Esophagus muscularis mucosa (tissue), 4 donors: ENCODE measurements around the gene COL12A1. TPM values are rescaled to one million over a fixed set of nuclear protein-coding genes. Genes with fewer than 3 reads are reported as not detected.
"Not testable (repeated sequence)": the region's sequence is repeated elsewhere in the genome, so short reads cannot be mapped to it uniquely, and the experiment has no call there.

Source experiments
- DNase-seq: peaks from one replicate; pipeline ENCODE4 v3.0.0-alpha.2; 2017; ENCODE audit errors: extremely low spot score
- H3K27ac ChIP-seq, 4 donors: fragments of 200-600 bp; sonication (generic); replicated peaks in 1 of 4; 1 replicate in 3 of 4; 2 replicates in 1 of 4; pipeline ENCODE4 v1.5.1; 2016 to 2019; ENCODE audit warnings: mild to moderate bottlenecking in 1 of 4
- H3K27me3 ChIP-seq, 4 donors: fragments of 200-600 bp; sonication (generic); one replicate each; pipeline versions ENCODE4 v1.5.1 to v1.6.0; 2016 to 2019
- H3K36me3 ChIP-seq, 4 donors: fragments of 200-600 bp; sonication (generic); one replicate each; pipeline ENCODE4 v1.5.1; 2016 to 2019
- H3K4me1 ChIP-seq, 4 donors: fragments of 200-600 bp; sonication (generic); one replicate each; pipeline ENCODE4 v1.5.1; 2016 to 2019
- H3K4me3 ChIP-seq, 4 donors: fragments of 200-600 bp; sonication (generic); 1 replicate in 2 of 4; 2 replicates in 2 of 4; pipeline ENCODE4 v1.5.1; 2016 to 2019; ENCODE audit warnings: mild to moderate bottlenecking in 4 of 4, moderate library complexity in 1 of 4
- H3K9me3 ChIP-seq, 4 donors: fragments of 200-600 bp; sonication (generic); 1 replicate in 3 of 4; 2 replicates in 1 of 4; pipeline ENCODE4 v1.5.1; 2016 to 2019
- CTCF ChIP-seq, 3 experiments: fragments of 200-600 bp in 2 of 3; fragments of 450-650 bp in 1 of 3; sonication (generic) in 2 of 3; IDR thresholded peaks; one replicate each; pipeline ENCODE4 v1.5.1; 2017 to 2019; ENCODE audit warnings: antibody characterized with exemption in 3 of 3, mild to moderate bottlenecking in 2 of 3, moderate library complexity in 1 of 3
- EP300 ChIP-seq: sonication (generic); formaldehyde crosslinking; IDR thresholded peaks from one replicate; pipeline ENCODE4 v1.6.1; 2017; ENCODE audit warnings: antibody characterized with exemption
- POLR2A ChIP-seq: fragments of 450-650 bp; IDR thresholded peaks from one replicate; pipeline ENCODE4 v1.6.1; 2017; ENCODE audit warnings: antibody characterized with exemption, moderate library complexity, mild to moderate bottlenecking, low read depth
- POLR2AphosphoS5 ChIP-seq, 2 donors: sonication (generic); formaldehyde crosslinking; IDR thresholded peaks; one replicate each; pipeline ENCODE4 v1.6.1; 2017; ENCODE audit warnings: antibody characterized with exemption in 2 of 2
- WGBS: methylation state at CpG from one replicate; pipeline ENCODE4 v1.1.5; 2018; 5-methylcytosine and 5-hydroxymethylcytosine counted together
- intact Hi-C: fragments of 100-400 bp; cut with DNase I; formaldehyde crosslinking; loops from one replicate; pipeline ENCODE4 v1.15.1; 2023
- total RNA-seq, 4 donors: library from RNA; depleted of rRNA; stranded (reverse); fragments of >200 nt; gene quantifications; one replicate each; pipeline versions ENCODE4 v1.1.0 to v1.2.1, GENCODE V29; 2016

Gene COL12A1
- total RNA-seq, 4 donors from 2014 or later: 309 to 477 (median 376) TPM

GRCh38 chr6:75201901-75202672 lies 3.8 kb downstream of the COL12A1 start:
- Histone ChIP-seq H3K27me3 (peaks cover 0 to 11% (median 0%) of the 10 kb centered on the region in 4 donors), H3K4me3 (peak overlapping the region; percentile 74 to 85 (median 83)), H3K36me3 (no peaks in the 10 kb centered on the region), H3K27ac (peak overlapping the region; percentile 93 to 96 (median 94)), H3K9me3 (no peaks in the 10 kb centered on the region), H3K4me1 (peaks cover 32 to 93% (median 80%) of the 10 kb centered on the region in 4 donors)
- intact Hi-C loops: loop anchor here (5.0 to 10.0 kb wide), 3 partner anchors 85 to 597 kb away; no protein-coding TSS in a partner anchor
- 18% methylated on average over 14 of the region's 46 CpGs for WGBS
- DNase-seq: no peak
- TF ChIP-seq POLR2A: no peak
- peak; percentile 3 to 25 (median 4) for TF ChIP-seq CTCF (IDR thresholded peaks at IDR 0.05)
- peak; percentile 11 to 20 for TF ChIP-seq POLR2AphosphoS5 (IDR thresholded peaks at IDR 0.05)
- no peak for TF ChIP-seq EP300

GRCh38 chr6:75201021-75201420 lies 4.8 kb downstream of the COL12A1 start:
- Histone ChIP-seq H3K27me3 (peaks cover 0 to 7% (median 0%) of the 10 kb centered on the region in 4 donors), H3K27ac (peak overlapping the region; percentile 93 to 96 (median 94)), H3K9me3 (no peaks in the 10 kb centered on the region), H3K4me1 (peaks cover 22 to 83% (median 74%) of the 10 kb centered on the region in 4 donors), H3K36me3 (no peaks in the 10 kb centered on the region), H3K4me3 (no peak overlapping the region)
- intact Hi-C loops: loop anchor here (5.0 to 10.0 kb wide), 3 partner anchors 84 to 596 kb away; no protein-coding TSS in a partner anchor
- 8% methylated on average over 1 of the region's 1 CpG for WGBS
- TF ChIP-seq POLR2A: no peak
- no peak for DNase-seq

GRCh38 chr6:75199889-75200288 lies 6.0 kb downstream of the COL12A1 start:
- 67% methylated on average over 3 of the region's 3 CpGs for WGBS
- Histone ChIP-seq H3K27me3 (peaks cover 0 to 5% (median 0%) of the 10 kb centered on the region in 4 donors), H3K36me3 (no peaks in the 10 kb centered on the region), H3K27ac (peak overlapping the region; percentile 40 to 96 (median 94)), H3K9me3 (no peaks in the 10 kb centered on the region), H3K4me3 (no peak overlapping the region), H3K4me1 (peaks cover 10 to 76% (median 67%) of the 10 kb centered on the region in 4 donors)
- TF ChIP-seq CTCF (IDR thresholded peaks at IDR 0.05): no peak
- intact Hi-C loops: loop anchor here (5.0 to 10.0 kb wide), 3 partner anchors 83 to 595 kb away; no protein-coding TSS in a partner anchor
- DNase-seq: no peak

- 35% methylated on average over 2 of the region's 2 CpGs for WGBS
- no peak for DNase-seq
- intact Hi-C loops: no loop called here
Observed at GRCh38 chr6:75196081-75196687, 9.7 kb downstream of the COL12A1 start.

GRCh38 chr6:75188221-75188925 lies 17.5 kb downstream of the COL12A1 start:
- no peaks in the 10 kb centered on the region for H3K27me3 ChIP-seq
- no peaks in the 10 kb centered on the region for H3K9me3 ChIP-seq
- WGBS: 63% methylated on average over 3 of the region's 3 CpGs
- H3K4me3 ChIP-seq: no peak overlapping the region
- peaks cover 0 to 68% (median 11%) of the 10 kb centered on the region in 4 donors for H3K36me3 ChIP-seq
- no peak for DNase-seq
- H3K4me1 ChIP-seq: peaks cover 0 to 4% (median 0%) of the 10 kb centered on the region in 4 donors
- H3K27ac ChIP-seq: no peak overlapping the region
- intact Hi-C loops: loop anchor here (5.0 kb wide), 1 partner anchor 51 kb away; no protein-coding TSS in a partner anchor
- TF ChIP-seq POLR2A (no peak), POLR2AphosphoS5 (IDR thresholded peaks at IDR 0.05) (no peak), EP300 (no peak), CTCF (IDR thresholded peaks at IDR 0.05) (no peak)

More at GRCh38 chr6:75196081-75196687, 9.7 kb downstream of the COL12A1 start:
- H3K4me3 ChIP-seq: no peak overlapping the region
- no peak for TF ChIP-seq EP300
- no peaks in the 10 kb centered on the region for H3K27me3 ChIP-seq
- no peaks in the 10 kb centered on the region for H3K9me3 ChIP-seq
- peaks cover 0 to 41% (median 36%) of the 10 kb centered on the region in 4 donors for H3K4me1 ChIP-seq
- H3K27ac ChIP-seq: no peak overlapping the region
- H3K36me3 ChIP-seq: peaks cover 0 to 26% (median 4%) of the 10 kb centered on the region in 4 donors

- not testable (repeated sequence) for H3K27ac ChIP-seq, H3K9me3 ChIP-seq, H3K4me1 ChIP-seq, H3K27me3 ChIP-seq, H3K4me3 ChIP-seq, DNase-seq
- 76% methylated on average over 2 of the region's 2 CpGs for WGBS
- H3K36me3 ChIP-seq: peaks cover 0 to 71% (median 18%) of the 10 kb centered on the region in 4 donors
- intact Hi-C loops: loop anchor here (5.0 kb wide), 1 partner anchor 49 kb away; no protein-coding TSS in a partner anchor
Observed at GRCh38 chr6:75186581-75186980, 19.3 kb downstream of the COL12A1 start.
